ENCODE measurements around the gene LLGL2.

Gene LLGL2

GRCh38 chr17:75491680-75492079 is 33.8 kb upstream of the LLGL2 start:
- Histone ChIP-seq H3K9me3 (ENCODE audit: severe bottlenecking) (no peaks in the 10 kb centered on the region), H3K27ac (ENCODE audit: poor library complexity, severe bottlenecking) (no peak overlapping the region), H3K36me3 (ENCODE audit: low read depth) (peaks cover 5% of the 10 kb centered on the region; the same call in 1 of the 2 replicates), H3K27me3 (ENCODE audit: insufficient read depth, poor library complexity, severe bottlenecking) (no peaks in the 10 kb centered on the region), H3K4me1 (ENCODE audit: insufficient read depth, poor library complexity, severe bottlenecking) (no peaks in the 10 kb centered on the region), H3K4me3 (ENCODE audit: severe bottlenecking) (no peak overlapping the region)
- no peak for TF ChIP-seq CTCF (IDR thresholded peaks at IDR 0.05; ENCODE audit: poor library complexity, severe bottlenecking)
- ATAC-seq (ENCODE audit: low read depth), result no peak
- DNase-seq (ENCODE audit: low spot score), result no peak

DNA sequence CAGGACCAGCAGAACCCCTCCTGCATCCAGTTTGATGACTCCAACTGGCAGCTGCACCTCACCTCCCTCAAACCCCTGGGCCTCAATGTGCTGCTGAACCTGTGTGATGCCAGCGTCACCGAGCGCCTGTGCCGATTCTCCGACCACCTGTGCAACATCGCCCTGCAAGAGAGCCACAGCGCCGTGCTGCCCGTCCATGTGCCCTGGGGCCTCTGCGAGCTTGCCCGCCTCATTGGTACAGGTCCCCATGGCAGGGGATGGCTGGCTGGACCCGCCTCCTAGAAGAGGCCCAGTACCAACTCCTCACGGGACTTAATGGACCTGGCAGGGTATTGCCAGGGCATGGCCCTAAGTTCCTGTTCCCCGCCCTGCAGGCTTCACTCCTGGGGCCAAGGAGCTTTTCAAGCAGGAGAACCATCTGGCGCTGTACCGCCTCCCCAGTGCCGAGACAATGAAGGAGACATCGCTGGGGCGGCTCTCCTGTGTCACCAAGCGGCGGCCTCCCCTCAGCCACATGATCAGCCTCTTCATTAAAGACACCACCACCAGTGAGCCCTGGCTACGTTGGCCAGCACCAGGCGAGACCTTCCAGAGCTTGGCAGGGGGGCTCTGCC is 32.8 kb upstream of the LLGL2 start:
- Histone ChIP-seq H3K27me3 (ENCODE audit: insufficient read depth, poor library complexity, severe bottlenecking) (no peaks in the 10 kb centered on the region), H3K4me1 (ENCODE audit: insufficient read depth, poor library complexity, severe bottlenecking) (no peaks in the 10 kb centered on the region), H3K36me3 (ENCODE audit: low read depth) (peaks cover 9% of the 10 kb centered on the region; the same call in 1 of the 2 replicates), H3K9me3 (ENCODE audit: severe bottlenecking) (no peaks in the 10 kb centered on the region), H3K27ac (ENCODE audit: poor library complexity, severe bottlenecking) (no peak overlapping the region), H3K4me3 (ENCODE audit: severe bottlenecking) (no peak overlapping the region)
- DNase-seq (ENCODE audit: low spot score) (no peak), ATAC-seq (ENCODE audit: low read depth) (no peak)
- no peak for TF ChIP-seq CTCF (IDR thresholded peaks at IDR 0.05; ENCODE audit: poor library complexity, severe bottlenecking)

GRCh38 chr17:75493476-75494129 is 31.9 kb upstream of the LLGL2 start:
- Histone ChIP-seq H3K9me3 (ENCODE audit: severe bottlenecking) (no peaks in the 10 kb centered on the region), H3K36me3 (ENCODE audit: low read depth) (peaks cover 10% of the 10 kb centered on the region; the same call in 1 of the 2 replicates), H3K27me3 (ENCODE audit: insufficient read depth, poor library complexity, severe bottlenecking) (no peaks in the 10 kb centered on the region), H3K4me1 (ENCODE audit: insufficient read depth, poor library complexity, severe bottlenecking) (no peaks in the 10 kb centered on the region), H3K4me3 (ENCODE audit: severe bottlenecking) (no peak overlapping the region), H3K27ac (ENCODE audit: poor library complexity, severe bottlenecking) (no peak overlapping the region)
- ATAC-seq (ENCODE audit: low read depth) (no peak), DNase-seq (ENCODE audit: low spot score) (no peak)
- TF ChIP-seq CTCF (IDR thresholded peaks at IDR 0.05; ENCODE audit: poor library complexity, severe bottlenecking), result no peak

GRCh38 chr17:75494326-75494877 is 31.1 kb upstream of the LLGL2 start:
- Histone ChIP-seq H3K4me1 (ENCODE audit: insufficient read depth, poor library complexity, severe bottlenecking) (no peaks in the 10 kb centered on the region), H3K27ac (ENCODE audit: poor library complexity, severe bottlenecking) (no peak overlapping the region), H3K9me3 (ENCODE audit: severe bottlenecking) (no peaks in the 10 kb centered on the region), H3K36me3 (ENCODE audit: low read depth) (peaks cover 10% of the 10 kb centered on the region; the same call in 1 of the 2 replicates), H3K27me3 (ENCODE audit: insufficient read depth, poor library complexity, severe bottlenecking) (no peaks in the 10 kb centered on the region), H3K4me3 (ENCODE audit: severe bottlenecking) (no peak overlapping the region)
- no peak for TF ChIP-seq CTCF (IDR thresholded peaks at IDR 0.05; ENCODE audit: poor library complexity, severe bottlenecking)
- ATAC-seq (ENCODE audit: low read depth), result no peak
- DNase-seq (ENCODE audit: low spot score), result no peak

GRCh38 chr17:75496005-75496404 is 29.5 kb upstream of the LLGL2 start:
- Histone ChIP-seq H3K4me3 (ENCODE audit: severe bottlenecking) (no peak overlapping the region), H3K9me3 (ENCODE audit: severe bottlenecking) (no peaks in the 10 kb centered on the region), H3K27me3 (ENCODE audit: insufficient read depth, poor library complexity, severe bottlenecking) (no peaks in the 10 kb centered on the region), H3K36me3 (ENCODE audit: low read depth) (peaks cover 21% of the 10 kb centered on the region), H3K27ac (ENCODE audit: poor library complexity, severe bottlenecking) (no peak overlapping the region), H3K4me1 (ENCODE audit: insufficient read depth, poor library complexity, severe bottlenecking) (no peaks in the 10 kb centered on the region)
- TF ChIP-seq CTCF (IDR thresholded peaks at IDR 0.05; ENCODE audit: poor library complexity, severe bottlenecking), result no peak
- DNase-seq (ENCODE audit: low spot score) (no peak), ATAC-seq (ENCODE audit: low read depth) (no peak)

Data from RWPE2 (cell line).